Activated B cell treated with CpG ODN at 0.5 μM for 24 hours (primary cell): ENCODE measurements around the gene OR13G1. TPM values are rescaled to one million over a fixed set of nuclear protein-coding genes. Genes with fewer than 3 reads are reported as not detected.
A peak's percentile ranks its signal among the peaks of the same experiment; 100 is the strongest.

Experiments
- ATAC-seq: fragments of 200-7000 bp; cut with Tn5 transposase; one replicate; pipeline ENCODE4 v1.10.0; 2021; ENCODE audit warnings: low read depth, mild to moderate bottlenecking, moderate library complexity
- CTCF ChIA-PET: fragments of 350-600 bp; sonication (Branson Sonifier 250); formaldehyde crosslinking; loops from one replicate; lab custom pipeline; 2021; ENCODE audit warnings: antibody characterized with exemption; lab: Charles Lee
- POLR2A ChIA-PET: fragments of 350-600 bp; sonication (Branson Sonifier 250); formaldehyde crosslinking; loops from one replicate; lab custom pipeline; 2021; ENCODE audit warnings: antibody characterized with exemption; lab: Charles Lee
- DNase-seq: peaks from one replicate; pipeline ENCODE4 v3.0.0; 2022
- H3K27ac Mint-ChIP-seq: one replicate; pipeline ENCODE4 v1.8.0; 2020; ENCODE audit warnings: mixed read lengths
- H3K27me3 Mint-ChIP-seq: one replicate; pipeline ENCODE4 v1.8.0; 2021; ENCODE audit warnings: mixed read lengths
- H3K36me3 Mint-ChIP-seq: one replicate; pipeline ENCODE4 v1.8.0; 2021; ENCODE audit warnings: low read depth, mixed read lengths
- H3K4me1 Mint-ChIP-seq: one replicate; pipeline ENCODE4 v1.8.0; 2021; ENCODE audit warnings: mixed read lengths
- H3K4me3 Mint-ChIP-seq: one replicate; pipeline ENCODE4 v1.8.0; 2020; ENCODE audit warnings: mild to moderate bottlenecking, mixed read lengths
- H3K9me3 Mint-ChIP-seq: one replicate; pipeline ENCODE4 v1.8.0; 2020; ENCODE audit warnings: mixed read lengths
- CTCF ChIP-seq: fragments of 200-600 bp; IDR thresholded peaks from one replicate; pipeline ENCODE4 v1.8.0; 2022; ENCODE audit warnings: antibody characterized with exemption, mild to moderate bottlenecking
- intact Hi-C: fragments of 100-400 bp; cut with micrococcal nuclease; formaldehyde crosslinking; loops from one replicate; pipeline ENCODE4 v1.15.1; 2024
- total RNA-seq: library from RNA; stranded (reverse); gene quantifications from 2 replicates; pipeline ENCODE4 v1.2.3, GENCODE V29; 2022

The OR13G1 gene
- total RNA-seq, 1 donor from 2014 or later = not detected

GRCh38 chr1:247681288-247681897 is 1.9 kb upstream of the OR13G1 start:
- no peak overlapping the region for H3K27ac Mint-ChIP-seq
- no peaks in the 10 kb centered on the region for H3K9me3 Mint-ChIP-seq
- no peak for DNase-seq
- peak; percentile 37 for ATAC-seq
- ChIA-PET CTCF (interaction anchor here (3.2 kb wide), 1 partner anchor 12 kb away, joined by 9 read pairs; no protein-coding TSS in a partner anchor), POLR2A (no interaction called here)
- peaks cover 2% of the 10 kb centered on the region for H3K27me3 Mint-ChIP-seq
- H3K36me3 Mint-ChIP-seq = no peaks in the 10 kb centered on the region
- intact Hi-C loops = loop anchor here (5.0 kb wide), 3 partner anchors 176 to 1126 kb away; partner anchors contain the start of gene TRIM58
- no peak overlapping the region for H3K4me3 Mint-ChIP-seq
- no peak for TF ChIP-seq CTCF
- H3K4me1 Mint-ChIP-seq = peaks cover 1% of the 10 kb centered on the region

- Mint-ChIP-seq H3K4me1 (peaks cover 1% of the 10 kb centered on the region), H3K36me3 (no peaks in the 10 kb centered on the region), H3K9me3 (no peaks in the 10 kb centered on the region), H3K4me3 (no peak overlapping the region), H3K27me3 (peaks cover 2% of the 10 kb centered on the region), H3K27ac (no peak overlapping the region)
- CTCF ChIA-PET = interaction anchor here (3.2 kb wide), 1 partner anchor 14 kb away, joined by 9 read pairs; no protein-coding TSS in a partner anchor
- no peak for TF ChIP-seq CTCF
- intact Hi-C loops = loop anchor here (5.0 kb wide), 3 partner anchors 177 to 1127 kb away; partner anchors contain the start of gene TRIM58
- DNase-seq = no peak
- POLR2A ChIA-PET = no interaction called here
- ATAC-seq = no peak
Measured at GRCh38 chr1:247680171-247680570, 632 bp upstream of the OR13G1 start.

GRCh38 chr1:247669225-247669624 is 10.3 kb downstream of the OR13G1 start:
- CTCF ChIA-PET = no interaction called here
- H3K4me3 Mint-ChIP-seq = no peak overlapping the region
- no peaks in the 10 kb centered on the region for H3K4me1 Mint-ChIP-seq
- POLR2A ChIA-PET = no interaction called here
- ATAC-seq (no peak), DNase-seq (no peak)
- peaks cover 1% of the 10 kb centered on the region for H3K9me3 Mint-ChIP-seq
- H3K27me3 Mint-ChIP-seq = no peaks in the 10 kb centered on the region
- no peaks in the 10 kb centered on the region for H3K36me3 Mint-ChIP-seq
- no peak for TF ChIP-seq CTCF
- no peak overlapping the region for H3K27ac Mint-ChIP-seq
- intact Hi-C loops = no loop called here

GRCh38 chr1:247656221-247656875 is 23.2 kb downstream of the OR13G1 start:
- intact Hi-C loops = no loop called here

More at GRCh38 chr1:247656221-247656875, 23.2 kb downstream of the OR13G1 start:
- no peaks in the 10 kb centered on the region for H3K36me3 Mint-ChIP-seq
- H3K27me3 Mint-ChIP-seq = no peaks in the 10 kb centered on the region
- no peak for TF ChIP-seq CTCF
- H3K4me1 Mint-ChIP-seq = no peaks in the 10 kb centered on the region
- ATAC-seq = no peak
- H3K4me3 Mint-ChIP-seq = no peak overlapping the region
- ChIA-PET CTCF (no interaction called here), POLR2A (no interaction called here)
- DNase-seq = no peak
- H3K27ac Mint-ChIP-seq = no peak overlapping the region
- peaks cover 2% of the 10 kb centered on the region for H3K9me3 Mint-ChIP-seq
